ENCODE measurements around the gene TENM3. TPM values are rescaled to one million over a fixed set of nuclear protein-coding genes. Genes with fewer than 3 reads are reported as not detected.

TENM3 gene
- total RNA-seq, 1 donor from 2014 or later: 40.4 TPM

DNA sequence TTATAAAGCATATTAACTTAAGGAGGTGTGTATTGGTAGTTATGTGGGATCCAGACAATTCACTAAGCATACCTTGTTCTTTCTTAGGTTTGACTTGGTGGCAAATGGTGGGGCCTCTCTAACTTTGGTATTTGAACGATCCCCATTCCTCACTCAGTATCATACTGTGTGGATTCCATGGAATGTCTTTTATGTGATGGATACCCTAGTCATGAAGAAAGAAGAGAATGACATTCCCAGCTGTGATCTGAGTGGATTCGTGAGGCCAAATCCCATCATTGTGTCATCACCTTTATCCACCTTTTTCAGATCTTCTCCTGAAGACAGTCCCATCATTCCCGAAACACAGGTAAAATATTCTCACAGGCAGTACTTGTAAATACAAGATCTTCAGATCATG lies 487.6 kb downstream of the TENM3 start:
- no peak overlapping the region for H3K27ac Mint-ChIP-seq
- no peak overlapping the region for H3K4me3 Mint-ChIP-seq (ENCODE audit: low read depth)
- no peak for DNase-seq (ENCODE audit: low spot score, unreplicated experiment)
- no peaks in the 10 kb centered on the region for H3K9me3 Mint-ChIP-seq (ENCODE audit: low read depth)
- H3K36me3 Mint-ChIP-seq (ENCODE audit: insufficient read depth): peaks cover 18% of the 10 kb centered on the region
- H3K27me3 Mint-ChIP-seq: no peaks in the 10 kb centered on the region
- TF ChIP-seq, protein P1, sequence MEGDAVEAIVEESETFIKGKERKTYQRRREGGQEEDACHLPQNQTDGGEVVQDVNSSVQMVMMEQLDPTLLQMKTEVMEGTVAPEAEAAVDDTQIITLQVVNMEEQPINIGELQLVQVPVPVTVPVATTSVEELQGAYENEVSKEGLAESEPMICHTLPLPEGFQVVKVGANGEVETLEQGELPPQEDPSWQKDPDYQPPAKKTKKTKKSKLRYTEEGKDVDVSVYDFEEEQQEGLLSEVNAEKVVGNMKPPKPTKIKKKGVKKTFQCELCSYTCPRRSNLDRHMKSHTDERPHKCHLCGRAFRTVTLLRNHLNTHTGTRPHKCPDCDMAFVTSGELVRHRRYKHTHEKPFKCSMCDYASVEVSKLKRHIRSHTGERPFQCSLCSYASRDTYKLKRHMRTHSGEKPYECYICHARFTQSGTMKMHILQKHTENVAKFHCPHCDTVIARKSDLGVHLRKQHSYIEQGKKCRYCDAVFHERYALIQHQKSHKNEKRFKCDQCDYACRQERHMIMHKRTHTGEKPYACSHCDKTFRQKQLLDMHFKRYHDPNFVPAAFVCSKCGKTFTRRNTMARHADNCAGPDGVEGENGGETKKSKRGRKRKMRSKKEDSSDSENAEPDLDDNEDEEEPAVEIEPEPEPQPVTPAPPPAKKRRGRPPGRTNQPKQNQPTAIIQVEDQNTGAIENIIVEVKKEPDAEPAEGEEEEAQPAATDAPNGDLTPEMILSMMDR (IDR thresholded peaks at IDR 0.05; ENCODE audit: unreplicated experiment): no peak
- peaks cover 6% of the 10 kb centered on the region for H3K4me1 Mint-ChIP-seq (ENCODE audit: low read depth)

DNA sequence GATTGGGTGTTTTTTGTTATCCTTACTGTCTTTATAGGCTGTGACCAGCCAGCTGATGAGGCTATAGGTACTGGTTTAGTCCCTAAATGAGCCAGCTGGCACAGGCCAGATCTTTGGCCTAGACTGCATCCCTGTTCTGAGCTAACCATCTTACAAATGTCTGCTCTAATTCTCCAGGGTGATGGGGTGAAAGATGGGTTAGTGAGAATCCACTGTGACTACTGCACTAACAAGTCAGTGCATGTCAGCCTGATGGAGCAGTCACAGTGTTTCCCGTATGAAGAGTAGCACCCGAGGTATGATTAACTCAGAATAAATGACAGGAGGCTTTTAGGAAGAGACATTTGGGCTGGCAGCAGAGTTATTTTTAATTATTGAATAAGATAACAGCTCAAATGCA lies 493.0 kb downstream of the TENM3 start:
- Mint-ChIP-seq H3K27me3 (no peaks in the 10 kb centered on the region), H3K36me3 (ENCODE audit: insufficient read depth) (peaks cover 9% of the 10 kb centered on the region), H3K4me3 (ENCODE audit: low read depth) (no peak overlapping the region), H3K4me1 (ENCODE audit: low read depth) (no peaks in the 10 kb centered on the region), H3K27ac (no peak overlapping the region), H3K9me3 (ENCODE audit: low read depth) (no peaks in the 10 kb centered on the region)
- DNase-seq (ENCODE audit: low spot score, unreplicated experiment): no peak
- TF ChIP-seq, protein P1 (IDR thresholded peaks at IDR 0.05; ENCODE audit: unreplicated experiment): no peak

DNA sequence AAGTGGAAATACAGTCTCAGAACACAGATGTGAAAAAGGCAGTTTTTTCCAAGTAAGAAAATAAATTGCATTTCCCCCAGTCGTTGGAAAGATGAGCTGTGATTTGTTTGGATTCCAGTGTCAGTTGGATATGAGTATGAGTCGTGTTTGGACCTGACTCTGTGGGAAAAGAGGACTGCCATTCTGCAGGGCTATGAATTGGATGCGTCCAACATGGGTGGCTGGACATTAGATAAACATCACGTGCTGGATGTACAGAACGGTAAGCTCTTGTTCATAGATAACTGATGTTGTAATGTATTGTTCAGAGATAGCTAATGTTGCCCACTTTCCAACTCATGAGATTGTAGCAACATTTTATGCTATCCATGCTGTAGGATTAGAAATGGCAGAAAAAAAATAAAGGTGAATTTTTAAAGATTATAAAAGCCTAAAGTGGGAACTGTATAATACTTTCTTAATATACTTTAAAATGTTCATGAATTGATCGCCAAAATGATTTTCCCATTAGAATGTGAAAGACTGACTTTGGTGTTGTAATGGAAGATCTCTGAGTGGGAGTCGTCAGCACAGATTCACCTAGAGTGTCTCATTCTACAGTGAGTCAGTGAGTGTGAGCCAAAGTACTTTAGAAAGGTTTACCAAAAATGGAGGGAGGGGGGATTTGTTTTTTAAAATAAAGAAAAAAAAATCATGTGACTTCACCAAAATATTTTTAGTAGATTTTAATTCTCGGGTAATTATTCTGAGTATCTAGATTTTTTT lies 495.3 kb downstream of the TENM3 start:
- no peak overlapping the region for H3K27ac Mint-ChIP-seq
- TF ChIP-seq, protein P1 (IDR thresholded peaks at IDR 0.05; ENCODE audit: unreplicated experiment): no peak
- no peak for DNase-seq (ENCODE audit: low spot score, unreplicated experiment)
- no peaks in the 10 kb centered on the region for H3K4me1 Mint-ChIP-seq (ENCODE audit: low read depth)
- H3K4me3 Mint-ChIP-seq (ENCODE audit: low read depth): no peak overlapping the region
- no peaks in the 10 kb centered on the region for H3K9me3 Mint-ChIP-seq (ENCODE audit: low read depth)
- no peaks in the 10 kb centered on the region for H3K27me3 Mint-ChIP-seq
- peaks cover 10% of the 10 kb centered on the region for H3K36me3 Mint-ChIP-seq (ENCODE audit: insufficient read depth)

DNA sequence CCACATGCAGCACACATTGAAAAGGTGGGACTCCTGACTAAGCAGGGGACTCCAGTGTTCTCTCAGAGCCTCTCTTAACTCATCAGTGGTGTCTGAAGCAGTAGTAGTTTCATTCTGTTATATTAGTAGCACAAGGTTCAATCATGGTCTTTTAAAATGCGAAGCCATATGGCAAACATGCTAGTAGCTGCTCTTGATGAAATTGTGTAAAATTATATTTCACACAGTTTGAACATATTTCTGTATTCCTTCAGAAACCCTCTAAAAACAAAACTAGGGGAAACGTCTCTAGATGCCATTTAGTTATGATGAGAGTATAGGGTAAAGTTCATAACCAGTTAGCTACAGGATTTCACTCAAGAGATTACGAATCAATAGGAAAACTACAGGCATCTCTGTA lies 497.1 kb downstream of the TENM3 start:
- DNase-seq (ENCODE audit: low spot score, unreplicated experiment): no peak
- H3K9me3 Mint-ChIP-seq (ENCODE audit: low read depth): no peaks in the 10 kb centered on the region
- no peak overlapping the region for H3K4me3 Mint-ChIP-seq (ENCODE audit: low read depth)
- peaks cover 8% of the 10 kb centered on the region for H3K36me3 Mint-ChIP-seq (ENCODE audit: insufficient read depth)
- peaks cover 10% of the 10 kb centered on the region for H3K4me1 Mint-ChIP-seq (ENCODE audit: low read depth)
- TF ChIP-seq, protein P1 (IDR thresholded peaks at IDR 0.05; ENCODE audit: unreplicated experiment): no peak
- H3K27me3 Mint-ChIP-seq: no peaks in the 10 kb centered on the region
- peak overlapping the region; percentile 43 for H3K27ac Mint-ChIP-seq

DNA sequence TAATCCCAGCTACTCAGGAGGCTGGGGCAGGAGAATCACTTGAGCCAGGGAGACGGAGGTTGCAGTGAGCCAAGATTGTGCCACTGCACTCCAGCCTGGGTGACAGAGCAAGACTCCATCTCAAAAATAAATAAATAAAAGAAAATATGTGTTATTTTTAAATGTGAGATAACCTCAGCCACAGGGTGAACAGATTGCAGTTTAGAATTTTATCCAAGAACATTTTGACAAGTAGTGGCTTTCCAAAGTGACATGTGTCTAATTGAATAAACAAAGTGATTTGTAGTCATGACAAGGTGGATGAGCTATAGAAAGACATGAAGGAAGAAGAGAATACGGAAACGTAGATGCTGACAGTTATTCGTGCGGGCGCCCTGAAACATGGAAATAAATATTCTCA lies 497.9 kb downstream of the TENM3 start:
- no peak overlapping the region for H3K4me3 Mint-ChIP-seq (ENCODE audit: low read depth)
- H3K4me1 Mint-ChIP-seq (ENCODE audit: low read depth): peaks cover 14% of the 10 kb centered on the region

More for the DNA sequence above, 497.9 kb downstream of the TENM3 start:
- H3K36me3 Mint-ChIP-seq (ENCODE audit: insufficient read depth): peaks cover 12% of the 10 kb centered on the region
- no peak for DNase-seq (ENCODE audit: low spot score, unreplicated experiment)
- H3K27ac Mint-ChIP-seq: no peak overlapping the region
- no peaks in the 10 kb centered on the region for H3K27me3 Mint-ChIP-seq
- H3K9me3 Mint-ChIP-seq (ENCODE audit: low read depth): peaks cover 3% of the 10 kb centered on the region
- TF ChIP-seq, protein P1 (IDR thresholded peaks at IDR 0.05; ENCODE audit: unreplicated experiment): no peak

All from progenitor cell of endocrine pancreas (in vitro differentiated cells).